GM06990 (cell line): Measurements from ENCODE around the gene ZNF638.

Experiments used
- DNase-seq: peaks from one replicate; pipeline ENCODE4 v3.0.0-alpha.2; 2011; ENCODE audit not compliant: insufficient read length; ENCODE audit errors: extremely low read depth
- H3K27me3 ChIP-seq: replicated peaks from 2 replicates; pipeline ENCODE4 v1.6.0; 2011; ENCODE audit warnings: low read length; ENCODE audit not compliant: control insufficient read depth, insufficient read depth
- H3K36me3 ChIP-seq: 2 replicates; pipeline ENCODE4 v1.5.1; 2011; ENCODE audit warnings: low read length; ENCODE audit not compliant: control insufficient read depth, insufficient read depth
- H3K4me3 ChIP-seq: replicated peaks from 2 replicates; pipeline ENCODE4 v1.5.1; 2011; ENCODE audit warnings: low read depth, mild to moderate bottlenecking, control low read depth, low read length
- TF ChIP-seq, protein P1 (sequence below): IDR thresholded peaks from 2 replicates; pipeline ENCODE4 v1.5.1; 2011; ENCODE audit warnings: low read length, control low read depth, mild to moderate bottlenecking, inconsistent platforms; ENCODE audit not compliant: insufficient read depth, poor library complexity, severe bottlenecking

ZNF638 gene

DNA sequence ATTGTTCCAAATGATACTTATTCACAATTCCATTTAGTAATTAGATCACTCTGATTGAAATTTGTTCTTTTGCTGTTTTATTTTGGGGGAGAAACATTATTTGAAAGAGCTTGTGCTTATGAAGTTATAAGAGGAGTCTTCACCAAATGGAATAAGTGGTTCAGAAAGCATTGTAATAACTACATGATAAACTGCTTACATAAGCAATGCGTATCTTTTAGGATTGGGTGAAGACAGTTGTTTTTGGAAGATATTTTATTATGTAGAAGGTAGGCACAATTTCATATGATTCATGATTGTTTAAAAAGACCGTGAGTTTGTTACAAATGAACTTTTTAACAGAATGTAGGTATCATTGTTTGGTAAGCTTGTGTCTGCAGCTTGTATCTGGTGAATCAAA, 14.5 kb downstream of the ZNF638 start:
- H3K4me3 ChIP-seq = no peak overlapping the region
- no peaks in the 10 kb centered on the region; the same call in none of the 2 replicates for H3K36me3 ChIP-seq
- DNase-seq = no peak
- H3K27me3 ChIP-seq = no peaks in the 10 kb centered on the region
- TF ChIP-seq, protein P1, sequence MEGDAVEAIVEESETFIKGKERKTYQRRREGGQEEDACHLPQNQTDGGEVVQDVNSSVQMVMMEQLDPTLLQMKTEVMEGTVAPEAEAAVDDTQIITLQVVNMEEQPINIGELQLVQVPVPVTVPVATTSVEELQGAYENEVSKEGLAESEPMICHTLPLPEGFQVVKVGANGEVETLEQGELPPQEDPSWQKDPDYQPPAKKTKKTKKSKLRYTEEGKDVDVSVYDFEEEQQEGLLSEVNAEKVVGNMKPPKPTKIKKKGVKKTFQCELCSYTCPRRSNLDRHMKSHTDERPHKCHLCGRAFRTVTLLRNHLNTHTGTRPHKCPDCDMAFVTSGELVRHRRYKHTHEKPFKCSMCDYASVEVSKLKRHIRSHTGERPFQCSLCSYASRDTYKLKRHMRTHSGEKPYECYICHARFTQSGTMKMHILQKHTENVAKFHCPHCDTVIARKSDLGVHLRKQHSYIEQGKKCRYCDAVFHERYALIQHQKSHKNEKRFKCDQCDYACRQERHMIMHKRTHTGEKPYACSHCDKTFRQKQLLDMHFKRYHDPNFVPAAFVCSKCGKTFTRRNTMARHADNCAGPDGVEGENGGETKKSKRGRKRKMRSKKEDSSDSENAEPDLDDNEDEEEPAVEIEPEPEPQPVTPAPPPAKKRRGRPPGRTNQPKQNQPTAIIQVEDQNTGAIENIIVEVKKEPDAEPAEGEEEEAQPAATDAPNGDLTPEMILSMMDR = no peak

DNA sequence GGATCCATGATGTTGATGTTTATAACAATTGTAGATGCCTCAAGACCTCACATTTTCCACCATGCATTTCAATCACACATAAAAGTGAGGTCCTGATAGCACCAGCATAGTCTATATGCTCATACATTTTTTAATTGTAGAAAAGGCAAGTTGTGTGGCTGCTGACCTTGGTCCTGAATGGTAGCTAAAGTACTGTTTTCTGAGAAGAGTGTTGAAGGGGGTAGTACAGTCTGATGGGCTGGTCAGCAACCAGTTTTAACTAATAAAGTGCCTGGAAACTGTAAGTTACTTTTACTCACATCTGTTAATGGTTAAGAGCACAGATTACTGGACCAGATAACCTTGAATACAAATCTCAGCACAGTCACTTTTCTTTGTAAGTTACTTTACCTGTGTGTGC, 15.9 kb downstream of the ZNF638 start:
- TF ChIP-seq, protein P1 = no peak
- H3K27me3 ChIP-seq = no peaks in the 10 kb centered on the region
- H3K4me3 ChIP-seq = no peak overlapping the region
- no peak for DNase-seq
- no peaks in the 10 kb centered on the region; the same call in none of the 2 replicates for H3K36me3 ChIP-seq

DNA sequence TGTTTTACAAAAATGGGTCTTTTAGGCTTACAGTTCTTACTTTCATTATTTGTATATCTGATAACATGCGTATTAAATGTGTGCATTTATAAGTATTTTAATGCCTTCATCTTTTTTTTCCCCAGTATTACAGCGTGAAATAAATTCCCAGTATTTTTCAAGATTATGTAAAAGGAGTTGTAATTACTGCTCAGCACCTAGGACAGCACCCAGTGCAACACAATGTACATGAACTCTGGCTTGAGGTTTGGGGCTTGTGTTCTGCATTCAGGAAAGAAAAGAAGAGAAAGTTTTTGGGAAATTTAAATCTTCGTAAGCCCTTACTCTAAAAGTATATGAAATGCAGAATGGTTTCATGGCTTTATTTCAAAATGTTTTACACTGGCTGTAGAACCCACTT, 16.7 kb downstream of the ZNF638 start:
- no peaks in the 10 kb centered on the region for H3K27me3 ChIP-seq
- H3K4me3 ChIP-seq = no peak overlapping the region
- DNase-seq = no peak
- TF ChIP-seq, protein P1 = no peak
- no peaks in the 10 kb centered on the region; the same call in none of the 2 replicates for H3K36me3 ChIP-seq

DNA sequence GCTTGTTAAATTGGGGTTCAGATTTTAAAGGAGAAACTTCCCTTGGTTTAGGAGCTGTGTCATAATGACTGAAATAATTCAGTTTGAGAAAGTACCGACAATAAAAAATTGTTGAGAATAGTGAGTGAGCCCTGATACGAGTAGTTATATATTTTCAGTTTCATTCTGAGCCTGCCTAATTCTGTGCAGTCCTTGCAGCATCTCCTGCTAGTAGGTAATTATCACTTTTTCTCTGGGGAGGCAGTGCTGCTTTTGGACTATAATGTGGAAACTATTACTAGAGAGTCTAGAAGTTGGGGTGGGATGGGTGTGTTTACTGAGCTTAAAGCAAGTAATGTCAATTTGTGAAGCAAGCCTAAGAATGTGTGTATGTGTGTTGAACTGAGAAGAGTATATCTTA, 21.7 kb downstream of the ZNF638 start:
- H3K4me3 ChIP-seq = no peak overlapping the region; the same call in 1 of the 2 replicates
- no peaks in the 10 kb centered on the region for H3K27me3 ChIP-seq
- DNase-seq = no peak
- TF ChIP-seq, protein P1 = no peak
- no peaks in the 10 kb centered on the region; the same call in none of the 2 replicates for H3K36me3 ChIP-seq

DNA sequence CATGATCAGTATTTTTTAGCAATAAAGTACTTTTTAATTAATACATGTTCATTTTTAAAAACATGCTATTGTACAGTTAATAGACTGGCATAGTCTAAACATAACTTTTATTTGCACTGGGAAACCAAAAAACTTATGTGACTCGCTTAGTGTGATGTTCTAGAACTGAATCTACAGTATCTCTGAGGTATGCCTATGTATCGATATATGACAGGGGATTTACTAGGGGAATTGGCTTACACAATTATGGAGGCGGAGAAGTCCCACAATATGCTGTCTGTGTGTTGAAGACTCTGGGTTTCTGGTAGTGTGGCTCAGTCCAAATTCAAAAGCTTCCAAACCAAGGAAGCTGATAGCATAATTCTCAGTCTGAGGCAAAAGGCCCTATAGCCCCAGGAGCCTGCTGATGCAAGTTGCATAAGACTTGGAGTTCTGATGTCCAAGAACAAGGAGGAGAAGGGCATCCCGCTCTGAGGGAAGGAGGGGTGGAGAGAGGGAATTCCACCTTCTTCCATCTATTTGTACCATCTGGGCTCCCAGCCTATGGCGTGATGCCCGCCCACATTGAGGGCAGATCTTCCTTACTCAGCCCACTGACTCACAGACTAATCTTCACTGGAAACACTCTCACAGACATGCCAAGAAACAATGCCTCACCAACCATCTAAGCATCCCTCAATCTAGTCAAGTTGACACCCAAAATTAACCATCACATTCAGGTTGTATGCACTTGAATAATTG, 27.5 kb downstream of the ZNF638 start:
- TF ChIP-seq, protein P1 = no peak
- Histone ChIP-seq H3K27me3 (no peaks in the 10 kb centered on the region), H3K36me3 (peaks cover 3% of the 10 kb centered on the region), H3K4me3 (no peak overlapping the region)
- no peak for DNase-seq
